ENCODE data around the gene HS2ST1. TPM values are rescaled to one million over a fixed set of nuclear protein-coding genes. Genes with fewer than 3 reads are reported as not detected.

The HS2ST1 gene
- total and polyA plus RNA-seq, 4 donors = 5.4 to 11.8 (median 8.2) TPM

DNA sequence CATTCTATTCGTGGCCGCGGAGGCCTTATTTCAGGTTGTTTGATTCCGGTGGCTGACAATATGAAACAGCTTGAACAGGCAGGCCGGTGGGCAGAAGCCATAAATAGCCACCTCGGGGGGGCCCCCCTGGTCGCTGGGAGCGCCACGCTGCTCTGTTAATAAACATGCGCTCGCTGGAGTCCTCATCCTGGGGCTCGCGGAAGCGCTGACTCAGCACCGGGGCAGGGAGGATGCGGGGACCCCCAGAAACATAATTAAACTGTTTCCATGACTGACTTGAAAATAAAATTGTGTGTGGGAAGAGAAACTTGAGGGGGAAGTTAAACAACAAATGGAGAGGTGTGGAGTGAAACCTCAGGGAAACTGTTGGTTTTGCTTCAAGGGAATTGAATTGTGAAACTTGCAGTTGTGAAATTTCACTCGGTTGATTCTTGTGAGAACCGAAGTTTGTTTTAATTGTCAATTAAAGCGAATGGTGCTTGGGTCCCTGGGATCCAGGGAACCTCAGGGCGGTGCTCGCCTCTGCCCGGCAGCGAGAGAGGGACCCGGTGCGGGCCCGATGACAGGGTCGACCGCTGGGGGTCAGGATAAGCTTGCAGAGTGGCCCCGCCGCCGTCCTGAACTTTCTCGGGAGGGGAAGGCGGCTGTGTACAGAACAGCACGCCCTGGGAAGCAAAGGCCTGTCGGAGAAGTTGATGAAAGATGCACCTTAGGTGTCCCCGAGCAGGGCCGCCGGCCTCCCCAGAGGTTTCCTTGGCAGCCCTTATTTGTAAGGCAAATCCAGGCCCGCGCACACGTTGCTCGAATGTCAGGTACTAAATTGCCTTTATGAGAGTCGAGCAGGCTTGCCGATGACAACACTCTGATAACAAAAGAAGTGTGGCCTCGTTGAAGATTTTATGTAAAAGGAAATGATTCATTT, 237.3 kb downstream of the HS2ST1 start (continued):
- TF ChIP-seq, protein P1, sequence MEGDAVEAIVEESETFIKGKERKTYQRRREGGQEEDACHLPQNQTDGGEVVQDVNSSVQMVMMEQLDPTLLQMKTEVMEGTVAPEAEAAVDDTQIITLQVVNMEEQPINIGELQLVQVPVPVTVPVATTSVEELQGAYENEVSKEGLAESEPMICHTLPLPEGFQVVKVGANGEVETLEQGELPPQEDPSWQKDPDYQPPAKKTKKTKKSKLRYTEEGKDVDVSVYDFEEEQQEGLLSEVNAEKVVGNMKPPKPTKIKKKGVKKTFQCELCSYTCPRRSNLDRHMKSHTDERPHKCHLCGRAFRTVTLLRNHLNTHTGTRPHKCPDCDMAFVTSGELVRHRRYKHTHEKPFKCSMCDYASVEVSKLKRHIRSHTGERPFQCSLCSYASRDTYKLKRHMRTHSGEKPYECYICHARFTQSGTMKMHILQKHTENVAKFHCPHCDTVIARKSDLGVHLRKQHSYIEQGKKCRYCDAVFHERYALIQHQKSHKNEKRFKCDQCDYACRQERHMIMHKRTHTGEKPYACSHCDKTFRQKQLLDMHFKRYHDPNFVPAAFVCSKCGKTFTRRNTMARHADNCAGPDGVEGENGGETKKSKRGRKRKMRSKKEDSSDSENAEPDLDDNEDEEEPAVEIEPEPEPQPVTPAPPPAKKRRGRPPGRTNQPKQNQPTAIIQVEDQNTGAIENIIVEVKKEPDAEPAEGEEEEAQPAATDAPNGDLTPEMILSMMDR (IDR thresholded peaks at IDR 0.05; ENCODE audit: low read depth, low read length, missing input control) = peak; percentile 21
- TF ChIP-seq GABPA (IDR thresholded peaks at IDR 0.05 in 1 of 2, conservative IDR thresholded peaks at IDR 0.05 in 1 of 2) = no peak

DNA sequence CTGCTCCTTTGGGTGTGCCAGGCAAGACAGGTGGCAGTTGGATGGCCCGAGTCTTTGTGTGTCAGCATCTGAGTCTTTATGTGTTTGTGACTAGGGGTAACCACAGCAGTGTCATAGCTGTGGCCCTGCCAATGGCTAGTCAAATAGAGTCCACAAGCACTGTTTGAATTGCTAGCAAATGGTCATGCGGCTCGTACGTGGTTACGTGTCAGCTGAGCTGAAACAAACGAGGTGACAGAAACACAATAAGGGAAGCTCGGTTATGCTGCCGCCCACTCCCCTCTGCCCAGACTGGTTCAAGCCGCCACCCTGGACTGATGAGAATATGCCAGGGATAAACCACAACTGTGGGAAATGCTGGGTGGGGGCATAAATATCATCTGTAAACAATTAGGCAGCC, 239.9 kb downstream of the HS2ST1 start:
- H3K36me3 ChIP-seq (ENCODE audit: control insufficient read depth in 4 of 4, insufficient read depth in 3 of 4, low read depth in 1 of 4, low read length in 3 of 4) = no peaks in the 10 kb centered on the region
- DNase-seq (ENCODE audit: low spot score) = no peak
- H3K9me3 ChIP-seq (ENCODE audit: control insufficient read depth in 4 of 4, low read length in 3 of 4) = no peaks in the 10 kb centered on the region
- H3K9ac ChIP-seq (ENCODE audit: low read depth in 1 of 2, low read length in 2 of 2) = no peak overlapping the region
- H3K27ac ChIP-seq (ENCODE audit: low read depth in 1 of 2, low read length in 2 of 2) = no peak overlapping the region
- no peak for TF ChIP-seq SP1 (IDR thresholded peaks at IDR 0.05)
- TF ChIP-seq, protein P2, sequence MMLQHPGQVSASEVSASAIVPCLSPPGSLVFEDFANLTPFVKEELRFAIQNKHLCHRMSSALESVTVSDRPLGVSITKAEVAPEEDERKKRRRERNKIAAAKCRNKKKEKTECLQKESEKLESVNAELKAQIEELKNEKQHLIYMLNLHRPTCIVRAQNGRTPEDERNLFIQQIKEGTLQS (IDR thresholded peaks at IDR 0.05) = no peak
- TF ChIP-seq GABPA (IDR thresholded peaks at IDR 0.05 in 1 of 2, conservative IDR thresholded peaks at IDR 0.05 in 1 of 2) = no peak
- TF ChIP-seq YY1 (IDR thresholded peaks at IDR 0.05) = no peak
- no peak for TF ChIP-seq JUND (IDR thresholded peaks at IDR 0.05)
- TF ChIP-seq NR2F2 (IDR thresholded peaks at IDR 0.05) = no peak
- TF ChIP-seq, protein P3, sequence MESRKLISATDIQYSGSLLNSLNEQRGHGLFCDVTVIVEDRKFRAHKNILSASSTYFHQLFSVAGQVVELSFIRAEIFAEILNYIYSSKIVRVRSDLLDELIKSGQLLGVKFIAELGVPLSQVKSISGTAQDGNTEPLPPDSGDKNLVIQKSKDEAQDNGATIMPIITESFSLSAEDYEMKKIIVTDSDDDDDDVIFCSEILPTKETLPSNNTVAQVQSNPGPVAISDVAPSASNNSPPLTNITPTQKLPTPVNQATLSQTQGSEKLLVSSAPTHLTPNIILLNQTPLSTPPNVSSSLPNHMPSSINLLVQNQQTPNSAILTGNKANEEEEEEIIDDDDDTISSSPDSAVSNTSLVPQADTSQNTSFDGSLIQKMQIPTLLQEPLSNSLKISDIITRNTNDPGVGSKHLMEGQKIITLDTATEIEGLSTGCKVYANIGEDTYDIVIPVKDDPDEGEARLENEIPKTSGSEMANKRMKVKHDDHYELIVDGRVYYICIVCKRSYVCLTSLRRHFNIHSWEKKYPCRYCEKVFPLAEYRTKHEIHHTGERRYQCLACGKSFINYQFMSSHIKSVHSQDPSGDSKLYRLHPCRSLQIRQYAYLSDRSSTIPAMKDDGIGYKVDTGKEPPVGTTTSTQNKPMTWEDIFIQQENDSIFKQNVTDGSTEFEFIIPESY (IDR thresholded peaks at IDR 0.05) = no peak
- no peak for TF ChIP-seq HNF4G (IDR thresholded peaks at IDR 0.05)
- no peak for TF ChIP-seq RAD21 (IDR thresholded peaks at IDR 0.05)
- TF ChIP-seq HNF4A (conservative IDR thresholded peaks at IDR 0.05) = no peak
- TF ChIP-seq EGR1 (IDR thresholded peaks at IDR 0.05; ENCODE audit: low read depth in 2 of 2) = no peak
- no peak for TF ChIP-seq RXRA (IDR thresholded peaks at IDR 0.05)
- TF ChIP-seq, protein P4, sequence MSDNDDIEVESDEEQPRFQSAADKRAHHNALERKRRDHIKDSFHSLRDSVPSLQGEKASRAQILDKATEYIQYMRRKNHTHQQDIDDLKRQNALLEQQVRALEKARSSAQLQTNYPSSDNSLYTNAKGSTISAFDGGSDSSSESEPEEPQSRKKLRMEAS (IDR thresholded peaks at IDR 0.05) = no peak
- TF ChIP-seq, protein P5, sequence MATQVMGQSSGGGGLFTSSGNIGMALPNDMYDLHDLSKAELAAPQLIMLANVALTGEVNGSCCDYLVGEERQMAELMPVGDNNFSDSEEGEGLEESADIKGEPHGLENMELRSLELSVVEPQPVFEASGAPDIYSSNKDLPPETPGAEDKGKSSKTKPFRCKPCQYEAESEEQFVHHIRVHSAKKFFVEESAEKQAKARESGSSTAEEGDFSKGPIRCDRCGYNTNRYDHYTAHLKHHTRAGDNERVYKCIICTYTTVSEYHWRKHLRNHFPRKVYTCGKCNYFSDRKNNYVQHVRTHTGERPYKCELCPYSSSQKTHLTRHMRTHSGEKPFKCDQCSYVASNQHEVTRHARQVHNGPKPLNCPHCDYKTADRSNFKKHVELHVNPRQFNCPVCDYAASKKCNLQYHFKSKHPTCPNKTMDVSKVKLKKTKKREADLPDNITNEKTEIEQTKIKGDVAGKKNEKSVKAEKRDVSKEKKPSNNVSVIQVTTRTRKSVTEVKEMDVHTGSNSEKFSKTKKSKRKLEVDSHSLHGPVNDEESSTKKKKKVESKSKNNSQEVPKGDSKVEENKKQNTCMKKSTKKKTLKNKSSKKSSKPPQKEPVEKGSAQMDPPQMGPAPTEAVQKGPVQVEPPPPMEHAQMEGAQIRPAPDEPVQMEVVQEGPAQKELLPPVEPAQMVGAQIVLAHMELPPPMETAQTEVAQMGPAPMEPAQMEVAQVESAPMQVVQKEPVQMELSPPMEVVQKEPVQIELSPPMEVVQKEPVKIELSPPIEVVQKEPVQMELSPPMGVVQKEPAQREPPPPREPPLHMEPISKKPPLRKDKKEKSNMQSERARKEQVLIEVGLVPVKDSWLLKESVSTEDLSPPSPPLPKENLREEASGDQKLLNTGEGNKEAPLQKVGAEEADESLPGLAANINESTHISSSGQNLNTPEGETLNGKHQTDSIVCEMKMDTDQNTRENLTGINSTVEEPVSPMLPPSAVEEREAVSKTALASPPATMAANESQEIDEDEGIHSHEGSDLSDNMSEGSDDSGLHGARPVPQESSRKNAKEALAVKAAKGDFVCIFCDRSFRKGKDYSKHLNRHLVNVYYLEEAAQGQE (IDR thresholded peaks at IDR 0.05) = no peak
- no peak for TF ChIP-seq FOXA1 (IDR thresholded peaks at IDR 0.05)
- no peak for TF ChIP-seq FOXA2 (IDR thresholded peaks at IDR 0.05)
- 93% methylated on average over 9 of the region's 9 CpGs for WGBS
- H3K4me3 ChIP-seq (ENCODE audit: low read depth in 1 of 3, low read length in 3 of 3) = no peak overlapping the region
- no peaks in the 10 kb centered on the region for H3K27me3 ChIP-seq (ENCODE audit: control insufficient read depth in 4 of 4, insufficient read depth in 4 of 4, low read length in 3 of 4)
- peaks cover 0 to 11% (median 6%) of the 10 kb centered on the region in 4 donors for H3K4me1 ChIP-seq (ENCODE audit: control insufficient read depth in 4 of 4, insufficient read depth in 4 of 4, low read length in 3 of 4)

Measured in liver (tissue), 9 donors.